Hematopoietic multipotent progenitor cell (in vitro differentiated cells): ENCODE results near the gene GYG2. TPM values are rescaled to one million over a fixed set of nuclear protein-coding genes. Genes with fewer than 3 reads are reported as not detected.

Source experiments
- total RNA-seq: library from RNA; depleted of rRNA; stranded (reverse); fragments of >200 nt; gene quantifications from one replicate; pipeline ENCODE4 v1.2.3, GENCODE V29; 2012

GYG2 gene
- total RNA-seq, 1 donor: 1.6 TPM

Other genes with a start within 250 kb of the GYG2 start
- 300 TPM for gene CD99, start 137.6 kb upstream of the GYG2 start, total RNA-seq
- gene XG, start 76.9 kb upstream of the GYG2 start, total RNA-seq: under 0.01 TPM
- 69.7 TPM for gene ARSD, start 100.4 kb downstream of the GYG2 start, total RNA-seq
- gene ARSH, start 177.6 kb downstream of the GYG2 start, total RNA-seq: not detected
- gene ARSF, start 212.5 kb downstream of the GYG2 start, total RNA-seq: not detected